ENCODE results near the gene PPP1R15B.
A peak's percentile ranks its signal among the peaks of the same experiment; 100 is the strongest.

GRCh38 chr1:204398197-204399125, 13.2 kb downstream of the PPP1R15B start:
- TF ChIP-seq CTCF (IDR thresholded peaks at IDR 0.05): peak; percentile 52 to 81 (median 62)
- TF ChIP-seq EP300 (IDR thresholded peaks at IDR 0.05): no peak
- TF ChIP-seq POLR2A (IDR thresholded peaks at IDR 0.05): no peak
- no peak for TF ChIP-seq POLR2AphosphoS5 (IDR thresholded peaks at IDR 0.05)

All from gastroesophageal sphincter (tissue), 3 donors.